IMR-90 (cell line): Measurements from ENCODE around the gene OR7D4. TPM values are rescaled to one million over a fixed set of nuclear protein-coding genes. Genes with fewer than 3 reads are reported as not detected.

ENCODE experiments used
- ATAC-seq: fragments of 200-7000 bp; cut with Tn5 transposase; 2 replicates; pipeline ENCODE4 v1.9.1; 2020; ENCODE audit warnings: low read depth, mild to moderate bottlenecking, moderate library complexity
- BruUV-seq: library from RNA; stranded (reverse); fragments of 400-500 nt; replicated peaks from 2 replicates; lab custom pipeline; 2021; lab: Mats Ljungman, UMichigan
- CTCF ChIA-PET: fragments of 300-600 bp; formaldehyde crosslinking; extraction: SDS; loops from one replicate; lab custom pipeline; 2021; ENCODE audit warnings: antibody characterized with exemption; lab: Yijun Ruan, JAX
- POLR2A ChIA-PET: fragments of 300-600 bp; sonication (Branson Sonifier 250); formaldehyde crosslinking; loops from one replicate; lab custom pipeline; 2022; ENCODE audit warnings: antibody characterized with exemption; ENCODE audit not compliant: unreplicated experiment; lab: Charles Lee
- DNase-seq: peaks from one replicate; pipeline ENCODE4 v3.0.0; 2013
- H2AFZ ChIP-seq: replicated peaks from 2 replicates; pipeline ENCODE3; 2013; ENCODE audit warnings: low read length, mild to moderate bottlenecking; ENCODE audit not compliant: poor library complexity
- H2AK5ac ChIP-seq: 2 replicates; pipeline ENCODE4 v1.6.1; 2013; ENCODE audit warnings: low read depth, low read length, inconsistent platforms
- H2AK9ac ChIP-seq: replicated peaks from 2 replicates; pipeline ENCODE3; 2013; ENCODE audit warnings: mild to moderate bottlenecking, low read depth, low read length, moderate library complexity; ENCODE audit not compliant: poor library complexity
- H2BK120ac ChIP-seq: 2 replicates; pipeline ENCODE4 v1.6.1; 2013; ENCODE audit warnings: low read depth, low read length, inconsistent platforms
- H2BK15ac ChIP-seq: 3 replicates; pipeline ENCODE4 v1.6.1; 2013; ENCODE audit warnings: low read depth, low read length, inconsistent platforms
- H2BK20ac ChIP-seq: 2 replicates; pipeline ENCODE4 v1.6.1; 2013; ENCODE audit warnings: low read depth, mild to moderate bottlenecking, inconsistent platforms, low read length, moderate library complexity
- H2BK5ac ChIP-seq: 2 replicates; pipeline ENCODE4 v1.6.1; 2013; ENCODE audit warnings: mild to moderate bottlenecking, low read depth, low read length, inconsistent platforms; ENCODE audit not compliant: poor library complexity, severe bottlenecking
- H3K14ac ChIP-seq: replicated peaks from 2 replicates; pipeline ENCODE4 v1.6.1; 2013; ENCODE audit warnings: low read depth, low read length, inconsistent platforms
- H3K18ac ChIP-seq: 2 replicates; pipeline ENCODE4 v1.6.1; 2013; ENCODE audit warnings: low read depth, low read length, control low read depth
- H3K23ac ChIP-seq: 2 replicates; pipeline ENCODE4 v1.6.1; 2013; ENCODE audit warnings: low read depth, low read length, inconsistent platforms
- H3K27ac ChIP-seq: 2 replicates; pipeline ENCODE4 v1.5.1; 2013; ENCODE audit warnings: mild to moderate bottlenecking, control low read depth, low read length; ENCODE audit not compliant: insufficient read depth
- H3K27me3 ChIP-seq: 2 replicates; pipeline ENCODE4 v1.6.1; 2013; ENCODE audit warnings: low read length; ENCODE audit not compliant: control insufficient read depth, insufficient read depth
- H3K36me3 ChIP-seq: 2 replicates; pipeline ENCODE4 v1.6.1; 2013; ENCODE audit warnings: low read length, mixed read lengths; ENCODE audit not compliant: control insufficient read depth, insufficient read depth
- H3K4ac ChIP-seq: 2 replicates; pipeline ENCODE4 v1.6.1; 2013; ENCODE audit warnings: low read depth, low read length, inconsistent platforms
- H3K4me1 ChIP-seq: 2 replicates; pipeline ENCODE4 v1.6.1; 2013; ENCODE audit warnings: low read length, mixed read lengths; ENCODE audit not compliant: control insufficient read depth, insufficient read depth
- H3K4me2 ChIP-seq: 2 replicates; pipeline ENCODE4 v1.6.1; 2013; ENCODE audit warnings: low read depth, mild to moderate bottlenecking, control low read depth, low read length, moderate library complexity
- H3K4me3 ChIP-seq: 2 replicates; pipeline ENCODE4 v1.5.1; 2013; ENCODE audit warnings: low read depth, mild to moderate bottlenecking, control low read depth, low read length, moderate library complexity; ENCODE audit not compliant: insufficient read depth
- H3K56ac ChIP-seq: 2 replicates; pipeline ENCODE4 v1.6.1; 2013; ENCODE audit warnings: low read length, inconsistent platforms; ENCODE audit not compliant: insufficient read depth; ENCODE audit errors: extremely low read depth
- H3K79me1 ChIP-seq, 2 experiments: 2 replicates each; pipeline ENCODE4 v1.6.1; 2013; ENCODE audit warnings: low read length in 2 of 2, inconsistent platforms in 1 of 2, low read depth in 1 of 2
- H3K9ac ChIP-seq: 2 replicates; pipeline ENCODE4 v1.6.1; 2013; ENCODE audit warnings: low read depth, low read length, control low read depth
- H3K9me1 ChIP-seq: 2 replicates; pipeline ENCODE4 v1.6.1; 2013; ENCODE audit warnings: low read length, inconsistent platforms; ENCODE audit not compliant: insufficient read depth
- H3K9me3 ChIP-seq: 2 replicates; pipeline ENCODE4 v1.6.1; 2013; ENCODE audit warnings: low read length; ENCODE audit not compliant: control insufficient read depth, insufficient read depth
- H4K20me1 ChIP-seq: 2 replicates; pipeline ENCODE4 v1.6.1; 2013; ENCODE audit warnings: low read length, inconsistent platforms; ENCODE audit not compliant: insufficient read depth
- H4K5ac ChIP-seq: 2 replicates; pipeline ENCODE4 v1.6.1; 2013; ENCODE audit warnings: mild to moderate bottlenecking, low read depth, low read length, control low read depth
- H4K8ac ChIP-seq, 2 experiments: 2 replicates each; pipeline ENCODE4 v1.6.1; 2013; ENCODE audit warnings: low read depth in 2 of 2, low read length in 2 of 2, control low read depth in 1 of 2, inconsistent platforms in 1 of 2
- H4K91ac ChIP-seq: 2 replicates; pipeline ENCODE4 v1.6.1; 2013; ENCODE audit warnings: low read depth, low read length, inconsistent platforms; ENCODE audit not compliant: insufficient read depth
- BHLHE40 ChIP-seq: fragments of 150-350 bp; IDR thresholded peaks from 2 replicates; pipeline ENCODE4 v1.6.1; 2016; ENCODE audit warnings: mild to moderate bottlenecking, low read depth, low read length
- CEBPB ChIP-seq: IDR thresholded peaks from 2 replicates; pipeline ENCODE4 v1.6.1; 2012; ENCODE audit warnings: low read depth, low read length, improper control_type of control experiment
- CHD1 ChIP-seq: IDR thresholded peaks from 2 replicates; pipeline ENCODE4 v1.6.1; 2012; ENCODE audit warnings: low read depth, low read length, improper control_type of control experiment
- CTCF ChIP-seq: conservative IDR thresholded peaks from 2 replicates; pipeline ENCODE4 v1.5.1; 2012; ENCODE audit warnings: mild to moderate bottlenecking, low read depth, low read length, improper control_type of control experiment
- FOS ChIP-seq: fragments of 150-350 bp; IDR thresholded peaks from 2 replicates; pipeline ENCODE4 v1.6.1; 2016; ENCODE audit warnings: low read depth, low read length
- MAFK ChIP-seq: IDR thresholded peaks from 2 replicates; pipeline ENCODE4 v1.6.1; 2012; ENCODE audit warnings: low read depth, low read length, improper control_type of control experiment
- MAZ ChIP-seq: IDR thresholded peaks from 2 replicates; pipeline ENCODE4 v1.6.1; 2012; ENCODE audit warnings: low read depth, mild to moderate bottlenecking, low read length, improper control_type of control experiment, moderate library complexity, borderline replicate concordance
- MXI1 ChIP-seq: IDR thresholded peaks from 2 replicates; pipeline ENCODE4 v1.6.1; 2012; ENCODE audit warnings: low read depth, mild to moderate bottlenecking, low read length, moderate library complexity, borderline replicate concordance
- NFE2L2 ChIP-seq: fragments of 150-350 bp; IDR thresholded peaks from 2 replicates; pipeline ENCODE4 v1.6.1; 2016; ENCODE audit warnings: low read depth, mild to moderate bottlenecking, low read length
- RAD21 ChIP-seq: IDR thresholded peaks from 2 replicates; pipeline ENCODE4 v1.6.1; 2012; ENCODE audit warnings: low read length, improper control_type of control experiment
- RCOR1 ChIP-seq: IDR thresholded peaks from 2 replicates; pipeline ENCODE4 v1.6.1; 2012; ENCODE audit warnings: mild to moderate bottlenecking, low read length, improper control_type of control experiment; ENCODE audit not compliant: insufficient replicate concordance
- WGBS, 2 experiments: methylation state at CpG; one replicate each; pipeline versions ENCODE4 v1.1.5 to v1.1.7; 2013; ENCODE audit warnings: missing lambda C conversion rate in 2 of 2; ENCODE audit not compliant: insufficient read length in 1 of 2; ENCODE audit errors: extremely low coverage in 2 of 2; 5-methylcytosine and 5-hydroxymethylcytosine counted together
- dilution Hi-C: fragments of 300-500 bp; cut with HindIII; formaldehyde crosslinking; loops from one replicate; pipeline ENCODE4 v1.14.3; 2018; ENCODE audit warnings: low sequenced_read_pairs; ENCODE audit not compliant: unreplicated experiment
- in situ Hi-C: fragments of 300-500 bp; cut with MboI; formaldehyde crosslinking; loops from 3 replicates; pipeline ENCODE4 v1.14.3; 2019; ENCODE audit warnings: low sequenced_read_pairs, inconsistent platforms, mixed read lengths
- intact Hi-C: fragments of 100-400 bp; cut with micrococcal nuclease; formaldehyde crosslinking; loops from 2 replicates; pipeline ENCODE4 v1.10.0; 2022
- polyA plus RNA-seq, 3 experiments: library from polyadenylated mRNA; depleted of rRNA; stranded (reverse); fragments of >200 nt; gene quantifications; 2 replicates each; pipeline ENCODE4 v1.2.3, GENCODE V29; 2012; ENCODE audit warnings: low replicate concordance in 1 of 3
- total RNA-seq: library from RNA; depleted of rRNA; stranded (reverse); fragments of >200 nt; gene quantifications from 2 replicates; pipeline ENCODE4 v1.2.3, GENCODE V29; 2012

The OR7D4 gene
- total and polyA plus RNA-seq, 2 of the 4 experiments (the other 2 are of a cell fraction) = not detected

GRCh38 chr19:9250630-9251029 is 31.2 kb upstream of the OR7D4 start, which contains the start of gene OR7E24:
OR7E24 (plus strand) TSS chr19:9250930; CDS start chr19:9251044, 114 bp downstream.
- Histone ChIP-seq H4K91ac (no peak within 1 kb of the TSS), H3K4me3 (no peak within 1 kb of the TSS), H2AFZ (no peak within 1 kb of the TSS), H3K27ac (no peak within 1 kb of the TSS), H2BK20ac (no peak within 1 kb of the TSS), H3K27me3 (no peaks in the 10 kb centered on the region), H3K4me1 (no peaks in the 10 kb centered on the region), H2BK15ac (no peak within 1 kb of the TSS), H2BK5ac (no peak within 1 kb of the TSS), H3K79me1 (no peaks in the 10 kb centered on the region), H2BK120ac (no peak within 1 kb of the TSS), H3K14ac (no peak within 1 kb of the TSS), H4K20me1 (no peaks in the 10 kb centered on the region), H3K4me2 (no peak within 1 kb of the TSS), H3K36me3 (no peaks in the 10 kb centered on the region), H3K23ac (no peak within 1 kb of the TSS), H3K9ac (no peak within 1 kb of the TSS), H4K8ac (no peak within 1 kb of the TSS), H3K4ac (no peak within 1 kb of the TSS), H3K18ac (no peak within 1 kb of the TSS), H4K5ac (no peak within 1 kb of the TSS), H3K9me3 (peaks cover 5% of the 10 kb centered on the region; the same call in 1 of the 2 replicates), H3K9me1 (no peaks in the 10 kb centered on the region), H2AK9ac (no peak within 1 kb of the TSS), H3K56ac (no peak within 1 kb of the TSS), H2AK5ac (no peak within 1 kb of the TSS)
- ChIA-PET CTCF (no interaction called here), POLR2A (no interaction called here)
- BruUV-seq = no TSS peak
- in situ Hi-C loops = no loop called here
- dilution Hi-C loops = no loop called here
- ATAC-seq (no peak), DNase-seq (no peak)
- no CpG with 5 or more reads among the region's 1 CpG for WGBS, 2 experiments
- TF ChIP-seq CEBPB = no peak
- no peak for TF ChIP-seq RAD21
- TF ChIP-seq RCOR1 = no peak
- no peak for TF ChIP-seq FOS
- TF ChIP-seq BHLHE40 = no peak
- TF ChIP-seq NFE2L2 = no peak
- no peak for TF ChIP-seq MAZ
- TF ChIP-seq MXI1 = no peak
- TF ChIP-seq CTCF = no peak
- TF ChIP-seq MAFK = no peak
- TF ChIP-seq CHD1 = no peak
- intact Hi-C loops = no loop called here
